Activated naive CD4-positive, alpha-beta T cell (primary cell): Measurements from ENCODE around the gene GMPS.
"Not testable (repeated sequence)": the region's sequence is repeated elsewhere in the genome, so short reads cannot be mapped to it uniquely, and the experiment has no call there.

Source experiments
- DNase-seq, 4 experiments: peaks; one replicate each; lab custom pipeline; 2025; lab: John Stamatoyannopoulos, UW

Gene GMPS

DNA sequence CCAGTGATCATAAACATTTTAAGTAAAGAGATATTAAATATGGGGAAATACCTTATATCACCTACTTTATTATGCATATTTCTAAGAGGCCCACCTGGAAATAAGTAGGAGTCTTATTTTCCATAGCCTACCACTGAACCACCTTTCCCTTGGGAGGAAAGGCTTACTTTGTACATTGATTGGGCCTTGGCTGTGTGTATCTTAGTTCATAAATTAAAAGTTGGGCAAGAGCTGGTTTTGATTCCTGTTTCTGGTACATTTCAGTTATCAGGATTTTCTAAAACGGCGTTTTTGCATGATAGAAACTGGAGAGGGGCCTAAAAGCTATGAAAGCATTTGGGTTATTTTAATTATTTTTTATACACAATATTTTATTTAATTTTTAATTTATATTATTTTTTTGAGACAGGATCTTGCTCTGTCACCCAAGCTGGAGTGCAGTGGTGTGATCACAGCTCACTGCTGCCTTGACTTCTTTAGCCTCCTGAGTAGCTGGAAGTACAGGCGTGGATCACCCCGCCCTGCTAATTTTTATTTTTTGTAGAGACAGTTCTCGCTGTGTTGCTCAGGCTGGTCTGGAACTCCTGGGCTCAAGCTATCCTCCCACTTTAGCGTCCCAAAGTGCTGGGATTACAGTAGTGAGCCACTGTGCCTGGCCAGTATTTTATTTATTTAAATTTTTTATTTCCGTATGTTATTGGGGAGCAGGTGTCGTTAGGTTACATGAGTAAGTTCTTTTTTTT, 2.6 kb downstream of the GMPS start:
- DNase-seq: no peak

DNA sequence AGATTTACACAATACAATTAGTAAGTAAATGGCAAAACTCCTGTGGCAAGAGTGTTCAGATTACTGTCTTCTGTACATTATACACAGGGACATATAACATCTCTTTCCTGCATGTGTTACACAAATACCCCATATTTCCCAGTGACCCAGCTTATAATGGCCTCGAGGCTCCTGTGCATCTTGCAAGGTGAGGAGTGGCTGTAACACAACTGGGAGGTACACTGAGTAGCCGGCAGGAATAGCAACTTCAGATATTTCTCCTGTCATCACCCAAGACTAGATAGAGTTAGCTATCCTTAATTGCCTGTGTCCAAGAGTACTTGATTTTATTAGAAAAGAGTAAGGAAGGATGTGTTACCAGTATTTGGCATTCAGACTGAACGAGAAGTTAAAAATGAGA, 5.6 kb downstream of the GMPS start:
- DNase-seq: no peak

DNA sequence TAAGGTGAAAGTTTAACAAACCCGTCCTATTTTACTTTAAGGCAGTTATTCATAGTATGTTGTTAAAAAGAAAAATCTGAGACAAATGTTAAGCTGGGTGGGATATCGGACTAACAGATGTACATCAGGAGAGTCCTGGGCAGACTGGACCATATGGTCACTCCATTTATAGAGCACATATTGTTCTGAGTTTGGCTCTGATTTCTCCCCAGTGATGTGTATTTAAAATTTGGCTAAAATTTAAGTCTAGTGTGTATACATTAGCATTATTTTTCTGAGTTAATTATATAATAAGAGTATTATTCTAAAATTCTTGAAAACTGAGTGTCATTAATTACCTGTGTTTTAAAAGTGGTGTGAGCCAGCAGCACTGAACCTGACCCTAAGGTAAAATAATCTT, 6.1 kb downstream of the GMPS start:
- DNase-seq: no peak

DNA sequence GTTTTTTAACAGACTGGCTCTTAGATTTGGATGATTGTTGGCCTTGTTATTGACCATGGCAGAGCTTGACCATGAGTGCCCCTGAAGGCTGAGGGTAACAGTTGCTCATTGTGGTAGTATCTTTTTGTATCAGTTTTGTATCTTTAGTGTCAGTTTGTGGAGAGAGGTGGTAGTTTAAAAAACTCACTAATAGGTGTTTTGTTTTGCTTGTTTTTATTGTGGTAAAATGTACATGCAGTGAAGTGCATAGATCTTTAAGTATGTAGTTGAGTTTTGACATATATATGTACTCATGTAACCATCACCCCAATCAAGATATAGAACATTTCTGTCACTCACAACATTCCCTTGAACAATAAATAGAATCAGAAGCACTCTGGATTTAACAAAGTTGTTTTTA, 9.8 kb downstream of the GMPS start:
- no peak for DNase-seq

DNA sequence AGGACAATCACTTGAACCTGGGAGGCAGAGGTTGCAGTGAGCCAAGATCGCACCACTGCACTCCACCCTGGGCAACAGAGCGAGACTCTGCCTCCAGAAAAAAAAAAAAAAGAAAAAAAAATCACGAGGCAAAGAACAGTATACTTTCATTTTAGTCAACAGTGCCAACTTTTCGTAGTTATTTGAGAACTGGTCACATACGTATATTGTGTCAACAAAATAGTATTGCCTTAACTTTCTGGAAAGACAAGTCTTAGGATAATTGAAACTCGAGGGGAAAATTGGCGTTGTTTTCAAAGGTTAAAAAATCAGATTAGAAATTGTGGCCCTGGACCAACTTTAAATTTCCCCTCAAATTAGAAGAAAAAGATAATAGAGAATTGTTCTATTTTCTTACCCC, 13.8 kb downstream of the GMPS start:
- no peak for DNase-seq

DNA sequence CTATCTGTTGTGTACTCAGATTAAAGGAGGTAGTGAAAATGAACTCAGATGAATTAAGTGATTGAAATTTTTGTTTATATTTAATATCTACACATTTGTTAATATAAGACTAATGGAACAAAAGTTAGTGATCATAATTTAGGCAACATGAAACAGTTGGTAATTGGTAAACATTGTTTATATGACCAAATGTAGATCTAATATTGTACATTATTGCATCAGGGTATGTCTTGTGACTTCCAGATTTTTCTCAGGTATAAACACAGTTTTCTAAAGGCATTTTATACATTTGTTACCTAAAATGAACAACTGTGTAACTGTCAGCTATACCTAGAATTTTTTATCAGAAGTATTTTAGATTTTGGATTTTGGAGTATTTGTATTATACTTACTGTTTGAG, 14.8 kb downstream of the GMPS start:
- no peak for DNase-seq

DNA sequence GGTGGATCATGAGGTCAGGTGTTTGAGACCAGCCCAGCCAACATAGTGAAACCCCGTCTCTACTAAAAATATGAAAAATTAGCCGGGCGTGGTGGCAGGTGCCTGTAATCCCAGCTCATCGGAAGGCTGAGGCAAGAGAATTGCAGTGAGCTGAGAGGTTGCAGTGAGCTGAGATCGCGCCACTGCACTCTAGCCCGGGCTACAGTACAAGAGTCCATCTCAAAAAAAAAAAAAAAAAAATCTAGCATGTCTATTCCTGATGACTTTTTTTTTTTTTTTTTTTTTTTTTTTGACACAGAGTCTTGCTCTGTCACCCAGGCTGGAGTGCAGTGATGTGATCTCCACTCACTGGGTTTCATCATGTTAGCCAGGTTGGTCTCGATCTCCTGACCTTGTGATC, 15.9 kb downstream of the GMPS start:
- DNase-seq: not testable (repeated sequence)

DNA sequence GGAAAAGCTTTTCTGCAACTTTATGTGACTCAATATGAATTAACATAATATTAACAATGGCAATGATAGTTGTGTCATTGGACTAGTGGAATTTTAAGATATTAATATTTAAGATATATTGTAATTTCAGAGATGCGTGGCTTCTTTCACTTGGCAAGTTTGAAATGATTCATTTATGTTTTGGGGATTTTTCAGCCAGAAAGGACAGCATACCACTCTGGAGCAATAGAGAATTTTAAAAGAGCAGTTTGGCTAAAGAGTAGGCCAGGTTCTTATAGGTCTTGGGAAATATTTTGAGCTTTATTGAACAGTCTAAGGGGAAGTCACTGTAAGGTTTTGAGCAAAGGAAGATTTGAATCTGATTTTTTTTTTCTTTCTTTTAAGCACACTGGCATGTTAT, 16.5 kb downstream of the GMPS start:
- no peak for DNase-seq

DNA sequence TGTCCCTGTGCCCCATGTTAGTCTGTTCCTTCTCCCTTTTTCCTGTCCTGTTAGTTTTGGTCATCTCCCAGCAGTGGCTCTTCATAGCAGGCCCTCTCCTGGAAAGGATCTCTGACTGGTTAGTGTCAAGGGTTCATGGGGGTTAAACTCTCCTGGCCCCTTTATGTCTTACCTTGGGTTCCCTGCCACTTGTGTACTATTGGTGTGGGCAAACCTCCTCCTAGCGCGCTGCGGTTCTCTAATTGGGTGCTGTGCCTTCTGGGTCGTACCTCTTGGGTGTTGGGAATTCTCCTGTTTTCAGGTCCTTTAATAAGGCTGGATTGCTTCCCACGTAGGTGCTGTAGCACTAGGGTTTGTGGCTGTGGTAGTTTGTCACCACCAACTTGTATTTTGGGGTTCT, 18.8 kb downstream of the GMPS start:
- DNase-seq: no peak

DNA sequence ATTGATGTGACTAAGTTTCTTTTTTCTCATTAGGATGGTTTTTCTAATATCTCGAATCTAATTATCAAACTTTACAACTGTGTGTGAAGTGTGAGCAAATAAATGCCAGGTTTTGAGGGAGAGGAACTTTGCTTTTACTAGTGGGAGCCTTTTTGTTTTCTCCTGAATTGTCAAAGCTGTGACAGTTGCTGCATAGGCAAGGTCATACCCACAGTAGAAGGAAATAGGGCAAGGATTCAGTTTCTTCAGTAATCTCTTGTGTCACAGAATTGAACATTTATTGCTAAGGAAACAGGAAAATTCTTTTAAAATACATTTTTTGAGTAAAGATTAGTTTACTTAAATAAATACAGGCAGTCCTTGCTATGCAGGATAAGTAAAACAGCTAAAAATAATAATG, 19.5 kb downstream of the GMPS start:
- DNase-seq: no peak

DNA sequence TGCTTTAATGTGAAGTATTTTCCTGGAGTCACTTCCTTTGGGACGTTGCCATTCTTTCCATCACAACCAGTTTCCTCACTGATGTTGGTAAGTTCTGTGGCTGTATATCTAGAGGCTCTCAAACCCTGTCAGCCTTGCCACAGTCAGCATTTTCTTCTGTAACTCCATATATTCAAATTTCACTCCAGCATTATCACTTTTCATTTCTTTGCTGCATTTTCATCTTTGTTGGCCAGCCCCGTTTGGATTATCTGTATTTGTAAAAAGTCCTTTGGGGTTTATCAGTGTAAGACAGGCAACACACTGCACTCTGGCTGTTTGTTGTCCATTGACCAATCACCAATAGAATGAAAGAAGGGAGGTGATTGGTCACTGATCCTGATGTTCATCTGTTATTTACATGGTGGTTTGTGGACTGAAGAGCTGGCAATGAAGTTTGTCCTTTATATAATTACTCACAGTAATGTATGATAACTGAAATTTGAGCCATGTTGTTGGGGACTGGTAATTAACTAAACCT, 20.3 kb downstream of the GMPS start:
- no peak for DNase-seq

DNA sequence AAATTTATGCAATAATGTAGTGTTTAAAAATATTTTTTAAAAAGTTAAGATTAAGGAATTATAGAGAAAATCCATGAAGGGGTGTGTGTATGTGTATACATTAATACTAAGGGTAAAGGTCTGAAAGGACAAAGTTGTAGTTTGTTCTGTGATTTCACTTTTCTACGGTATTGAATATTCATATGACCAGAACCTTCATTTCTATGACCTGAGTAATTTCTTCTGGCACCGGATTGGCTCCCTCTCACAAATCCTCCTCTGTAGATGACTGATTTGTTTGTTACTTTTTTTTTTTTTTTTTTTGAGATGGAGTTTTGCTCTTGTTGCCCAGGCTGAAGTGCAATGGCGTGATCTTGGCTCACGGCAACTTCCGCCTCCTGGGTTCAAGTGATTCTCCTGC, 20.9 kb downstream of the GMPS start:
- no peak for DNase-seq

DNA sequence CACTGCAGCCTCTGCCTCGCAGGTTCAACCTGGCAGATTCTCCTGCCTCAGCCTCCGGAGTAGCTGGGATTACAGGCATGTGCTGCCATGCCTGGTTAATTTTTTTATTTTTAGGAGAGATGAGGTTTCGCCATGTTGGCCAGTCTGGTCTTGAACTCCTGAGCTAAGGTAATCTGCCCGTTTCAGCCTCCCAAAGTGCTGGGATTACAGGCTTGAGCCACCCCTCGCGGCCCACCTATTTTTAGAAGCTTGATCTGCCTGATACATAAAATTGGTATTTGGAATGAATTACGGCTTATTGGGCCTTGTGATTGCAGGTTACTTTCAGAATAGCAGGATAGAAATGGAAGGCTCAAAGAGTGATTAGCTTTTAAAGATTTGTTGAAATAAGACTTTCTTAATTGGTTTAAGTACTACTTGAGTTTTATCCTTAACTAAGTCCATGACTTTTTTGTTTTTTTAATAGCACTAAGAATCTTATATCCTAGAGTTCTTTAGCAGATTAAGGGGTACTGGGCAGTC, 25.0 kb downstream of the GMPS start:
- DNase-seq: no peak

DNA sequence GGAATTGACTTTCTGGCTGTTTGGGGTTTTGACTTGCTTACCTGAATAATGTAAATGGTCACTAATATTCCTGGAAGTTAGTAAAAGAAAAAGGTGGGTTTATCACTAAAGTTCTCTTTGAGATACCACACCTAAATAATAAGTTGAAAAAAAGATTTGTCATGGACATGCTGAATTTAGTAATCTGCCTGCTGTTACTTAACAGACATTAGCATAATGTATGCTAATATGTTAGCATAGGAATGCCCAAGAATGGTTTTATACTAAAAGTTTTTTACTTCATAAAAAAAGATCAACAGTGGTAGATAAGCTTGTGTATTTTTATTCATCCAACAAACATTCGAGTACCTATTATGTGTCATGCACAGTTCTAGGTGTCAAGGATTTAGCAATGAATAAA, 36.5 kb downstream of the GMPS start:
- no peak for DNase-seq

DNA sequence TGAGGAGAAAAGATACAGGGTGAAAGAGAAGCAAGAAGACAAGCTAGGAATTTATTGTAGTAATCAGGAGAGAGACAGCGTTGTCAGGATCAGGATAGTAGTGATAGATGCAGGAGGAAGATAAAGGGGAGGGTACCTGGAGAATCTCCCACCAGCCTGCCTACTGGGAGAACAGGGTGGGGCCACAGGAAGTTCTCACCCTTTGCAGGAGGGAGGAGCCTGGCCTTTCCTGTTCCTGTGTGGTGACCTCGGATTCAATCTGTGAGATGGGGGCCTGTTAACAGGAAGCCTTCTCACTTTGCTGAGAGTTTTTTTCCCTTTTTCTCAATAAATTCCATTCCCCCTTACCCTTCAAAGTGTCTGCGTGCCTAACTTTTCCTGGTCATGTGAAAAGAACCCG, 37.6 kb downstream of the GMPS start:
- DNase-seq: no peak

DNA sequence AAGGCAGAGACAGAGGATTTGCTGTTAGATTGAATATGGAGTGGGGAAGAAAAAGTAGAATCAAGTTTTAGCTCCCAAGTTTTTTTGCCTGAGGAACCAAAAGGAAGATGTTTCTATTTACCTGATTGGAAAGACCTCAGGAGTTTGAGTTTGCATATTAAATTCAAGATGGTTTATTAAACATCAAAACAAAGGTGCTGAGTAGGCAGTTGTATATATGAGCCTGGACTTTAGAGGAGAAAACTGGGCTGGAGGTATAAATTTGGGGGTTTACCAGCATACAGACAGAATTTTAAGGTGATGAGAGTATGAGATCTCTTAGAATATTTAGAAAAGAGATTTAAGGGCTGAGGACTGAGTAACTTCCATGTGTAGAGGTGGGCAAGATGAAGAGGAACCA, 38.2 kb downstream of the GMPS start:
- no peak for DNase-seq

DNA sequence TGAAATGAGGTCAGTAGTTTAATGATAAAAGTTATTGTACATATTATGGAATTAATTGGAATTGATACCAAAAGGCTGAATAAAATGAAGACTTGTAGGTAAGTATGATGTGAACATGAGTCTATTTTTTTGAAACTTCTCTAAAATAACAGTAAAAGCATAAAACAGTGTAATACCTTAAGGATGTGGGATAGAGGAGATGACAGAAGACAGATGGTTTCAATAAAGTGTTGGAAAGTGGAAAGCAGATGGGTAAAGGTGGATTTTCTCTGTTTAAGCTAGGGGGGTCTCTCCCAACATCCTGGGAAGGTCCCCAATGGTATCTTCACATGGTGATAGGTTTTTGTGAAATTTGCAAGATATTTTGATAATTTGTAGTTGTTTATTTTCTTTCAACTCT, 41.6 kb downstream of the GMPS start:
- DNase-seq: no peak

DNA sequence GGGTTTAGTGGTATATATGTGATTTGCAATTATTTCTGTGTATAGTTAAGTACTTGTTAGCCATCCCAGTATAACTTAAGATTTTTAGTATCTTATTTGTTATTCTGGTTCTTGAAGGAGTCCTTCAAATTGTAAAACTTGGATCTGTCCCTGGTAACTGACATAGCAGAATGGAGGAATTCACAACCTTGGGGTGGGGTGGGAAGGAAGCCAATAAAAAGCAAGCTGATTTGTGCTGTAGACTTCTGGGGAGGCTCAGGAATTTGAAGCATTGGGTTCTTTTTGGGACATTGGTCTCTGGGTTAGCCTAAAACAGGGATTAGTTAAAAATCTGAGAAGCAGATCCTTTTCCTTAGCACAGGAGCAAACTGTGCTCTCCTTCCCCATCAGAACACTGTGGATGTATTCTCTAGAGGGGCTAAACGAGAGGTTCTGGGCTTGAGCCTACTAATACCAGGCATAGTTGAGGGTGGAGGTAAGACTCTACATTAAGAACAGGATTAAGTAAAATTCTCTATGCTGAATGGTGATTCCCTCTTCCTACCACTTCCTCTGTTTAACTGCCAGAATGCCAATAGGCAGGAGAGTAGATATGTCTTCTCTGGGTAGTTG, 42.2 kb downstream of the GMPS start:
- no peak for DNase-seq

DNA sequence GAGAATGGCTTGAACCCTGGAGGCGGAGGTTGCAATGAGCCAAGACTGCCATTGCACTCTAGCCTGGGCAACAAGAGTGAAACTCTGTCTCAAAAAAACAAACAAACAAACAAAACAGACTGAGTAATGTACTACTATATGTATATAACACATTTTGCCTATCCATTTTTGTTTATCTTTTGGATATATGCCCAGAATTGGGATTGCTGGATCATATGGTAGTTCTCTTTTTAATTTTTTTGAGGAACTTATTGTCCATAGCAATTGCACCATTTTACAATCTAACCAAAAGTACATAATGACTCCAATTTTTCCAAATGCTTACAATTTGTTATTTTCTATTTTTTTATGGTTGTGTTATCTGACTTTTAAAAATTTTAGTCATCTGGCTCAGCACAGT, 47.3 kb downstream of the GMPS start:
- DNase-seq: no peak

DNA sequence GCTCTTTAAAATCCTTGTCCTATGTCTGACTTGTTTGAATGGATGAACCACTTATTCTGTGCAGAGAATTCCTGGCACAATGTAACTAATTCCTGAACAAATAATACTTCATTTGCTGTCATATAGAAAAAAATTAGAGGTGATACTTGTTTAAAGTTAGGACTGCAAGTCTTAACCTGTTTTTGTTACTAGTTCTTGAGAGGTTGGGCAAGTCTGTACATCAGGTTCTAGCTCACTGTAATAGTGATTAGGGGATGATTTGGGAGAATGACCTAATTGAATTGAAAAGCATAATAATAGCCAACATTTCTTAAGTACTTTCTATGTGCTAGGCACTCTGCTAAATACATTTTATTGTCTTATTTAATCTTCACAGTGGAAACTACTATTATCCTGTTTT, 49.3 kb downstream of the GMPS start:
- DNase-seq: no peak

DNA sequence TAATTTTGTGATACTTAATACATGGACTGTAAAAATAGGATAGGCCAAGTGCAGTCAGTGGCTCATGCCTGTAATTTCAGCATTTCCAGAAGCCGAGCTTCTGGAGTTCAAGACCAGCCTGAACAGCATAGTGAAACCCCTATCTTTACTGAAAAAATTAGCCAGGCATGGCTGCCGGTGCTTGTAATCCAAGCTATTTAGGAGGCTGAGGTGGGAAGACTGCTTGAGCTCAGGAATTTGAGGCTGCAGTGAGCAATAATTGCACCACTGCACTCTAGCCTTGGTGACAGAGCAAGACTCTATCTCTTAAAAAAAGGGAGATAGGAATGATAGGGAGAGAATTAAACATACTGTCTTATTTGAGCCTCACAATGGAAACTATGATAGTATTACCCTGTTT, 51.0 kb downstream of the GMPS start:
- no peak for DNase-seq

DNA sequence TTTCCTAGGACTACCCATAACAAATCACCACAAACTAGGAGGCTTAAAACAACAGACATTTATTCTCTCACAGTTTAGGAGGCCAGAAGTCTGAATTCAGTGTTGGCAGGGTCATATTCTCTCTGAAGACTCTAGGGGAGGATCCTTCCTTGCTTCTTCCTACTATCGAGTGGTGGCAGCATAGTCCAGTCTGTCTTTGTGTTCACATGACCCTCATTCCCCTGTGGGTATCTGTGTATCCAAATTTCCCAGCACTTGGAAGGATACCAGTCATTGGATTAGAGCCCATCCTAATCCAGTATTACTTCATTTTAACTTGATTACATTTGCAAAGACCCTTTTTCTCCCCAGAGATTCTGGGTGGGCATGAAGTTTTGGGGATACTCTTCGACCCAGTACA, 63.8 kb downstream of the GMPS start:
- no peak for DNase-seq

DNA sequence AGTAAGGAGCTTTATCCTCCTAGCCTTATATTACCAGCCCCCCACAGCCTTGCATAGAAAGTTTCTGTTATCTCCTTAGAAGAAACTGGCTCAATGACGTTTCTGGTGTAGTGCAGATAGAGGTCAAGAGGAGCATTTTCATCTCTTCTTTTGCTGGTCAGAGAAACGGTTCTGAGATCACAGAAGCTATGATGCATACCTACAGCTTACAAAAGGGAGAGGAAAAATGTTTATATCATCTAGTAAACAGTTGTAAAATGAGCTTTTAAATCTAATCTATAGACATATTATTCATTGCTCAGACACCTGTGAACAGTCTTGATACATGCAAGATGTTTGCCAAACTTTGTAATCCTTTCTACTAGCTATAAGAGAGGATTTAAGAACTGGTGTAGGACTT, 68.0 kb downstream of the GMPS start:
- DNase-seq: no peak

DNA sequence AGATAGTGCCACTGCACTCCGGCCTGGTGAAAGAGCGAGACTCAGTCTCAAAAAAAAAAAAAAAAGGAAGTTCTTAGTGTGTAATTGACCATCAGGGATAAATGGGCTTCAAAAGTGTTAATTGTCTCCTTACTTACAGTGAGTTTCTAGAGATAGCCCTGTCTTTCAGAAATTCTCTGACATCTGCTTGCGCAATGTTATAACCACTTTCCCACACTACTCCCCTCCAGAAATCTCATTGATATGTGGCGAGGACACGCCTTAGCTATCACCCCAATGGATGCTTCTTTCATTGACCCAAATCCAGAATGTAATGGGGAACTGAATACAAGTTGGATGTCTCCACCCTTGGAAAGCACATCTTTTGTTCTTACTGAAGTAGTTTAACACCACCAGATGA, 70.9 kb downstream of the GMPS start:
- no peak for DNase-seq
